HG03378 (cell line): ENCODE measurements around the gene RAB44.

Source experiments
- ATAC-seq: cut with Tn5 transposase; IDR thresholded peaks from one replicate; pipeline ENCODE4 v1.9.1; 2021; ENCODE audit warnings: mild to moderate bottlenecking, moderate library complexity; ENCODE audit not compliant: unreplicated experiment

The RAB44 gene

GRCh38 chr6:36765594-36766398, 68.2 kb downstream of the RAB44 start:
- peak; percentile 69 for ATAC-seq

DNA sequence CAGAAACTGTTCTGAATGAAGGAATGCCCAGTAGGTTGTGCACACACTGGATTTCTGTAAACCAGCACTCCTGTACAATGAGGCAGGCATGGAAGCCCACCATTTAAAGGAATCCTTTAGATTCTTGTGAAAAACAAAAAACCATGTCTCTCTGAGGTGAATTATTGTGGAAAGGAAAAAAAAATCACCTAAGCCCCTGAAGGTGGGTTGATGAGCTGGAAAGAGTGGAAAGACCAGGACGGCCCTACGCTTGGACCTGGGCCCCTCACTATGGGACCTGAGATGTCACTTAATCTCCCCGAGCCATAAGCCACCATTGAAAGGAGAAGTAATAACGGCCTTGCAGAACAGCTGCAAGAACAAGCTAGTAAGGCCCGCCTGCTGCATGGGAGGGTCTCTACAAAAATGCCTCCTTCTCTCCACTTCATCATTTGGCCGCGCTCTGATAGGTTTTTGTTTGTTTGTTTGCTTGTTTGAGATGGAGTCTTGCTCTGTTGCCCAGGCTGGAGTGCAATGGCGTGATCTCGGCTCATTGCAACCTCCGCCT, 68.8 kb downstream of the RAB44 start:
- ATAC-seq, result no peak

DNA sequence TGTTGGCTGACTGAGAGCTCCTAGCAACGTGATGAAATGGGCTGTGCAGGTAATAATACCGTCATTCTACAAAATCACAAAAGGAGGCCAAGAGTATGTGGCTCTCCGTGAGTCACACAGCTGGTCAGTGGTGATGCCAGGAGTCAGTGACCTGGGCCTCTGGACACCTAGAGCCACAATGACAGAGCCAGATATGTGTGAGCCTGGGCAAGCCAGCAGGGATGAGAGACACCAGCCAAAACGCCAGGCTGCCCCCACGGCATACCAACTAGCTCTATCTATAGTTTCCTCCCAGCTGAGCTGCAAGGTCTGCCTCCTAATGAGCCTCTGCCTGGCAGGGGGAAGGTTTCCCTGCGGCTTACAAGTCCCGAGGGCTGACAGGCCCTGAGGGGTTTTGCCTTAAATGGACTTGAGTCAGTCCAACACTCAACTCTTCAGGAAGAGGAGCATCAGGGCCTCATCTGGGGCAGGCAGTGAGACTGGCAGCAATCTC, 71.6 kb downstream of the RAB44 start:
- no peak for ATAC-seq

DNA sequence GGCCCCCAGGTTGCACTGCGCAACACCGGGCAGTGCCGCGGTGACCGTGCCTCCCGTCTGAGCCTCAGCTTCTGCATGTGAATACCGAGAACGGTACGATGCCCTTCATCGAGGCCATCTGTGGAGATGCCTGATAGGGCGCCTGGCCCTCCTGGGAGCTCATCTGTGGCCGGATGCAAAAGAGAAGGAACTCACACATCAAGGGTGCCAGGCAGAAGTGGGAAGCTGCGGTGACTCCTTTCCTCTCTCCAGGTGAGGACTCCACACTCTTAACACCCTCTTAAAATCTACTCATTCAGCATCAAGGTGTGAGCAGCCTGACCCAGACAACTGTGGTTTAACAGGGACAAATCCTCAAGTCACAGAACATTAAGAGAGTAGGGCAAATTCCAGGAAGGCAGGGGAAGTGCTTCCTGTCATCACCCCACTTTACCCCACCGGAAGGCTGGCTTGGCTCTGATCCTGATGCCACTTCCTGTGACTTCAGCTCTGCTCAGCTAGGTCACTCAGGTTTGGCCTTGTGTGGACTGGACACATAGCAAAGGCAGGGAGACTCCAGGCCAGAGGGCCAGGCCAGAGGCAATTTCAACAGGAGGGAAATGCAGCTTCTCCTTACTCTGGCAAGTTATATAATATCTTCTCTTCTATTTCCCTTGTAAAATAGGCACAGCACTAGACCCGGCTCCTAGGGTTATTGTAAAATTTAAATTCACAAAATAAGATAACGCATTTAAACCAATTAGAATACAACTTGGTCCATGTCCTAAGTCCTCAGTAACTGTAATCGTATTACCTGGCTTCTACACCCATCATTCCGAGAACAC, 72.3 kb downstream of the RAB44 start:
- ATAC-seq, result no peak

- no peak for ATAC-seq
These were observed 73.5 kb downstream of the RAB44 start for GRCh38 chr6:36771145-36771544.

- no peak for ATAC-seq
These were observed 74.8 kb downstream of the RAB44 start for GRCh38 chr6:36772397-36772796.

GRCh38 chr6:36774331-36774730, 76.7 kb downstream of the RAB44 start:
- no peak for ATAC-seq

DNA sequence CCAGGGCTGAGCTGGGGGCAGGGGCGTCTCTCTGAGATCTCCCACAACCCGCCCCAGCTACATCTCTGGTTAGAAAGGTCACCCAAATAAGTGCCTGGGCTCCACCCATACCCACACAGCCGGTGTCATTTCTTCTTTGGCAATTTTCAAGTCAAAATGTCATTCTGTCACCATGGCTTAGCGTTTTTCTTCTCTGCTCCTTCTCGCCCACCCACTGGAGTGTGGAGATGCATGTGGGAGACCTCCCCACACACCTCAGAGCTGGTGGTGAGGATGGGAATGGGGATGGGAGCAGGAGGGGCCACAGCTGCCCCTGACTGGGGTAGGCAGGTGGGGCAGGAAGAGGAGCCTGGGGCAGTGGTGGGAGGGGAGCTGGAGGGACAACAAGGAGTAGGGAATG, 78.5 kb downstream of the RAB44 start:
- no peak for ATAC-seq

GRCh38 chr6:36777801-36778200, 80.2 kb downstream of the RAB44 start:
- ATAC-seq, result no peak

- ATAC-seq, result no peak
These were observed 81.6 kb downstream of the RAB44 start for GRCh38 chr6:36779227-36779626.

DNA sequence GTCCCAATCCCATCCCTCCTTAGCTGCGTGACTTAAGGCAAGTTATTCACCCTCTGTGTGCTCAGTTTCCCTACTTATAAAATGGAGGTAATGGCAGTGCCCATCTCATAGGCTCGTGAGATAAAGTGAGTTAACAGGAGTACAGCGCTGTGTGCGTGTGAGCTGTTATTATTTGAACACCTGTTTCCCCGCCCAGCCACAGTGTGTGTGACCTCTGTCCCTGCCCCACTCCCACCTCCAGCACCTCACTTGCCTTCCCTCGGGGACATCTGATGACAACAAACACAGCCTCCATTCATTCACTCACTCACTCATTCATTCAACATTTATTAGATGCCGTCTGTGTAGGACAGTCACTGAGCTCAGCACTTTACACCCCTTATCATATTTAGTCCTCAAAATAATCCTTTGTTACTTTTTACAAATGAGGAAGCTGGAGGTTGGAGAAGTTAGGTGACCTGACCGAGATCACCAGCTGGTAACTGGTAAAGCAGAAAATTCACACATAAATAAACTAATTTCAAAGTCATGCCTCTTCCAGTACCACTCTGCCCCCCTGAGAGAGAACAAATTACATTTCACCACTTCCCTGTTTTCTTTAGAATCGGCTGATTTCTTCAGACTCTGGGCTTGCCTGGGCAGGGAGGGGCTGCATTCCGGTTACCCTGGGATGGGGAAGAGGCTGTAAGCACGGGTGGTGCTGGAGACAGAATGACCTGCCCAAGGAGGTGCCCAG, 83.0 kb downstream of the RAB44 start:
- ATAC-seq, result no peak

DNA sequence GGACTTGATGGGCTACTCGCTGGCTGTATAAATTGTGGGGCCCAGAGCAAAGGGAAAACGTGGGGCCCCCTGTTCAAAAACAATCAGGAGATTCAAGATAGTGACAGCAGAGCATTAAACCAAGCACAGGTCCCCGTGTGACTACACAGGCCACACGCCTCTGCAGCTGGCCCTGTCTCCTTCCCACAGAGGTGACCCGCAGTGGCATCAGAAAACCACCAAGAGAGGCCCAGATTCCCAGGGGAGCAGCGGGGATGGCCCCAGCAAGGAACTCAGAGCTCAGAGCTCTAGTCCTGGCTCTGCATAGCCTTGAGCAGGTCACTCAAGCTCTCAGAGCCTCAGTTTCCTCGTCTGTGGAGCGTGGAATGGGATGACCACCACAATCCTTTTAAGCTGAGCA, 84.0 kb downstream of the RAB44 start:
- no peak for ATAC-seq
